ENCODE measurements around the gene MMP23B. TPM values are rescaled to one million over a fixed set of nuclear protein-coding genes. Genes with fewer than 3 reads are reported as not detected.
A peak's percentile ranks its signal among the peaks of the same experiment; 100 is the strongest.

MMP23B gene
- total and polyA plus RNA-seq, 10 of the 15 experiments (the other 5 are each of a cell fraction or from before 2014, with no cell fraction given) = 0.25 to 0.76 (median 0.34) TPM; not detected in 4

DNA sequence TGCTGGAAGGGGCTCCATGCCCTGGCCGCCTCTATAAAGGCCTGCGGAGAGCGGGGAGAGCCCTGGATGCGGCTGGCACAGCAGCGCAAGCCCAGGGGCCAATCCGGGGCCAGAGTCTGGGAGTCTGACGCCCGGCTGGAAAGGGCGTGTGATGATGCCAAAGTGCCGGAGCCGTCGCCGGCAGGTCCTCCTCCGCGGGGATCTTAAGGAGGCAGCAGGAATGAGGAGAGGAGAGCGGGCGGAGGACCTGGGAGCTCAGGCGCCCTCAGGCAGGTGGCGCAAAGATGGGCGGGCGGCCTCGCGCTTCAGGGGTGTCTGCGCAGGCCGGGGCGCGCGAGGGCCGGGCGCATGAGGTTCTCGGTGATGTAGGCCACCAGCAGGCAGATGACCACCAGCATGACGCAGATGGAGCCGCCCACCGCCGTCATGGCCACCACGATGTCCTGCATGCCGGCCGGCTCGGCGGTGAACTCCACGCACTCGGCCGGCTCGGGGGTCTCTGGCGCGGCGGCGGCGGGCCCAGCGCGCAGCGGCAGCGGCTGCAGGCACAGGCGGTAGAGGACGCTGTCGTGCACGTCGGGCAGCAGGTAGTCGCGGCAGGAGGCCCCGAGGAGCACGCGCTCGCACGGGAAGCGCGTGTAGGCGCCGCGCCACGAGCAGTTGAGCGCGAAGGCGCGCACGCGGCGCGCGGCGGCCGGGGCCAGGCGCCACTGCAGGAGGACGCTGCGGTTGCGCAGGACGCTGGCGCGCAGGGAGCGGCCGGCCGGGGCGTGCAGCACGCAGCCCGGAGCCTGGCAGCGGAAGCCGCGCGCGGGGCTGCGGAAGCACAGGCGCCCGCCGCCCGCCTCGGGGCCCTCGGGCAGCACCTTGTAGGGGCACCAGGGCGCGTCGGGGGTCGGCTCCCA, 32.7 kb upstream of the MMP23B start:
- no peaks in the 10 kb centered on the region for H3K9me3 ChIP-seq (replicated peaks; ENCODE audit: control insufficient read depth, insufficient read depth, low read length)
- H3K9ac ChIP-seq (ENCODE audit: control insufficient read depth, insufficient read depth, low read length) = no peak overlapping the region
- CTCF ChIA-PET = no interaction called here
- no peaks in the 10 kb centered on the region for H3K79me2 ChIP-seq (ENCODE audit: control insufficient read depth, insufficient read depth, low read length)
- H3K36me3 ChIP-seq (ENCODE audit: control insufficient read depth in 2 of 2, insufficient read depth in 2 of 2, low read length in 1 of 2) = no peaks in the 10 kb centered on the region
- intact Hi-C loops (cut with micrococcal nuclease; ENCODE audit: unreplicated experiment) = no loop called here
- RAD21 ChIA-PET (ENCODE audit: unreplicated experiment) = no interaction called here
- WGBS (ENCODE audit: insufficient coverage, insufficient replicate concordance, low lambda C conversion rate, missing lambda C conversion rate) = 31% methylated on average over 110 of the region's 111 CpGs
- no peak for DNase-seq (ENCODE audit: low read depth, low spot score)
- in situ Hi-C loops (cut with MboI) = no loop called here
- POLR2A ChIA-PET = no interaction called here
- no peak overlapping the region for H3K4me3 ChIP-seq
- H4K20me1 ChIP-seq (ENCODE audit: control insufficient read depth, insufficient read depth) = no peaks in the 10 kb centered on the region
- FAIRE-seq = no peak
- peaks cover 0 to 2% of the 10 kb centered on the region in 2 experiments; a peak in 2 of 4 replicates for H3K27me3 ChIP-seq (replicated peaks in 1 of 2; ENCODE audit: control insufficient read depth in 2 of 2, insufficient read depth in 2 of 2, low read length in 1 of 2)
- peak overlapping the region; percentile 12; the same call in 1 of the 2 replicates for H2AFZ ChIP-seq (ENCODE audit: control insufficient read depth, low read depth, low read length)
- H3K4me2 ChIP-seq (ENCODE audit: control insufficient read depth, insufficient read depth) = peak overlapping the region; percentile 25; the same call in 1 of the 2 replicates
- SMC1A ChIA-PET (ENCODE audit: uncharacterized antibody, unreplicated experiment) = no interaction called here
- no TSS peak for BruUV-seq (replicated peaks)
- no peak for TF ChIP-seq FOS (IDR thresholded peaks at IDR 0.05; ENCODE audit: borderline replicate concordance, extremely low read depth, insufficient read length)
- no peak for TF ChIP-seq RELA (IDR thresholded peaks at IDR 0.05; ENCODE audit: borderline replicate concordance, partially characterized antibody)
- TF ChIP-seq RBBP5 (conservative IDR thresholded peaks at IDR 0.05) = no peak
- 0 out of 2 replicates have a peak, but pooled peaks have one; percentile 25 for TF ChIP-seq DPF2 (IDR thresholded peaks at IDR 0.05)
- TF ChIP-seq HDAC6 (IDR thresholded peaks at IDR 0.05; ENCODE audit: unreplicated experiment) = peak; percentile 82
- TF ChIP-seq BHLHE40 (IDR thresholded peaks at IDR 0.05; ENCODE audit: borderline replicate concordance in 1 of 2, low read depth in 2 of 2, low read length in 1 of 2) = peak in 1 of 2 experiments; percentile 47; a peak in 2 of 4 replicates
- TF ChIP-seq IKZF1 (conservative IDR thresholded peaks at IDR 0.05) = peak; percentile 63
- TF ChIP-seq, protein P1, sequence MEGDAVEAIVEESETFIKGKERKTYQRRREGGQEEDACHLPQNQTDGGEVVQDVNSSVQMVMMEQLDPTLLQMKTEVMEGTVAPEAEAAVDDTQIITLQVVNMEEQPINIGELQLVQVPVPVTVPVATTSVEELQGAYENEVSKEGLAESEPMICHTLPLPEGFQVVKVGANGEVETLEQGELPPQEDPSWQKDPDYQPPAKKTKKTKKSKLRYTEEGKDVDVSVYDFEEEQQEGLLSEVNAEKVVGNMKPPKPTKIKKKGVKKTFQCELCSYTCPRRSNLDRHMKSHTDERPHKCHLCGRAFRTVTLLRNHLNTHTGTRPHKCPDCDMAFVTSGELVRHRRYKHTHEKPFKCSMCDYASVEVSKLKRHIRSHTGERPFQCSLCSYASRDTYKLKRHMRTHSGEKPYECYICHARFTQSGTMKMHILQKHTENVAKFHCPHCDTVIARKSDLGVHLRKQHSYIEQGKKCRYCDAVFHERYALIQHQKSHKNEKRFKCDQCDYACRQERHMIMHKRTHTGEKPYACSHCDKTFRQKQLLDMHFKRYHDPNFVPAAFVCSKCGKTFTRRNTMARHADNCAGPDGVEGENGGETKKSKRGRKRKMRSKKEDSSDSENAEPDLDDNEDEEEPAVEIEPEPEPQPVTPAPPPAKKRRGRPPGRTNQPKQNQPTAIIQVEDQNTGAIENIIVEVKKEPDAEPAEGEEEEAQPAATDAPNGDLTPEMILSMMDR (IDR thresholded peaks at IDR 0.05 in 2 of 3, conservative IDR thresholded peaks at IDR 0.05 in 1 of 3; ENCODE audit: control insufficient read depth in 2 of 3, extremely low read depth in 1 of 3, insufficient read depth in 1 of 3, low read depth in 3 of 3, low read length in 3 of 3) = 0 out of 6 replicates have a peak, but pooled peaks of 2 of the 3 experiments have one; percentile 1 to 4
- TF ChIP-seq SREBF2 (IDR thresholded peaks at IDR 0.05; ENCODE audit: low read length) = no peak
- TF ChIP-seq LARP7 (IDR thresholded peaks at IDR 0.05) = peak; percentile 55; the same call in 1 of the 2 replicates
- no peak for TF ChIP-seq BRCA1 (IDR thresholded peaks at IDR 0.05; ENCODE audit: low read depth, low read length)
- no peak for TF ChIP-seq SMARCA5 (IDR thresholded peaks at IDR 0.05)
- no peak overlapping the region for H3K27ac ChIP-seq (ENCODE audit: control insufficient read depth, insufficient read depth)
- ATAC-seq = 0 out of 3 replicates have a peak, but pooled peaks have one; percentile 4
- H3K4me1 ChIP-seq (ENCODE audit: control insufficient read depth, insufficient read depth, low read length) = peaks cover 40% of the 10 kb centered on the region

Data from GM12878 (cell line).